Ishikawa (cell line): ENCODE data around the gene DOCK7.

Experiments used
- CEBPB ChIP-seq: IDR thresholded peaks from 2 replicates; pipeline ENCODE4 v1.6.1; 2012
- CREB1 ChIP-seq: IDR thresholded peaks from 2 replicates; pipeline ENCODE4 v1.6.1; 2012; ENCODE audit warnings: low read depth
- EGR1 ChIP-seq: IDR thresholded peaks from 2 replicates; pipeline ENCODE4 v1.6.1; 2012
- EP300 ChIP-seq: IDR thresholded peaks from 2 replicates; pipeline ENCODE4 v1.6.1; 2012; ENCODE audit warnings: borderline replicate concordance
- FOXM1 ChIP-seq: IDR thresholded peaks from 2 replicates; pipeline ENCODE4 v1.6.1; 2012; ENCODE audit warnings: low read depth, borderline replicate concordance
- MAX ChIP-seq: IDR thresholded peaks from 2 replicates; pipeline ENCODE4 v1.6.1; 2012
- NFIC ChIP-seq: IDR thresholded peaks from 2 replicates; pipeline ENCODE4 v1.6.1; 2012
- RAD21 ChIP-seq: IDR thresholded peaks from 2 replicates; pipeline ENCODE4 v1.6.1; 2012; ENCODE audit warnings: low read depth
- REST ChIP-seq: IDR thresholded peaks from 2 replicates; pipeline ENCODE4 v1.6.1; 2012; ENCODE audit warnings: low read depth, mild to moderate bottlenecking
- TAF1 ChIP-seq: IDR thresholded peaks from 2 replicates; pipeline ENCODE4 v1.6.1; 2012; ENCODE audit warnings: low read depth, mild to moderate bottlenecking
- TCF12 ChIP-seq: IDR thresholded peaks from 2 replicates; pipeline ENCODE4 v1.6.1; 2012; ENCODE audit warnings: low read depth
- TEAD4 ChIP-seq: IDR thresholded peaks from 2 replicates; pipeline ENCODE4 v1.6.1; 2012
- USF1 ChIP-seq: IDR thresholded peaks from 2 replicates; pipeline ENCODE4 v1.6.1; 2012
- YY1 ChIP-seq: IDR thresholded peaks from 2 replicates; pipeline ENCODE4 v1.6.1; 2012; ENCODE audit warnings: low read depth
- ZBTB7A ChIP-seq: IDR thresholded peaks from 2 replicates; pipeline ENCODE4 v1.6.1; 2012; ENCODE audit warnings: low read depth

Gene DOCK7

GRCh38 chr1:62516600-62516999 is 171.6 kb downstream of the DOCK7 start:
- TF ChIP-seq NFIC (no peak), FOXM1 (no peak), MAX (no peak), TCF12 (no peak), ZBTB7A (no peak), CEBPB (no peak), EGR1 (no peak), REST (no peak), EP300 (no peak), TEAD4 (no peak), YY1 (no peak), CREB1 (no peak), USF1 (no peak)

GRCh38 chr1:62514746-62515423 is 173.3 kb downstream of the DOCK7 start:
- TF ChIP-seq USF1 = no peak
- peak; percentile 12; the same call in 1 of the 2 replicates for TF ChIP-seq CEBPB

GRCh38 chr1:62513013-62513412 is 175.2 kb downstream of the DOCK7 start:
- TF ChIP-seq NFIC (no peak), TEAD4 (no peak), TAF1 (no peak)

- no peak for TF ChIP-seq REST
- no peak for TF ChIP-seq TEAD4
- TF ChIP-seq CEBPB = no peak
- TF ChIP-seq TCF12 = no peak
- TF ChIP-seq USF1 = no peak
- TF ChIP-seq RAD21 = no peak
- no peak for TF ChIP-seq EP300
- TF ChIP-seq MAX = no peak
- TF ChIP-seq YY1 = no peak
- no peak for TF ChIP-seq TAF1
Measured at GRCh38 chr1:62509028-62509427, 179.2 kb downstream of the DOCK7 start.

- TF ChIP-seq MAX = no peak
- TF ChIP-seq RAD21 = peak; percentile 63
Measured at GRCh38 chr1:62508187-62508758, 179.9 kb downstream of the DOCK7 start.

GRCh38 chr1:62500210-62500609 is 188.0 kb downstream of the DOCK7 start:
- TF ChIP-seq TCF12 = no peak
- no peak for TF ChIP-seq USF1
- TF ChIP-seq FOXM1 = no peak
- TF ChIP-seq TEAD4 = no peak
- TF ChIP-seq EGR1 = no peak
- no peak for TF ChIP-seq CEBPB
- no peak for TF ChIP-seq TAF1
- TF ChIP-seq YY1 = no peak
- TF ChIP-seq EP300 = no peak
- TF ChIP-seq NFIC = no peak
- no peak for TF ChIP-seq MAX
- no peak for TF ChIP-seq CREB1
- TF ChIP-seq REST = no peak
- no peak for TF ChIP-seq ZBTB7A
- no peak for TF ChIP-seq RAD21
